H1 (cell line): ENCODE results near the gene SRF. TPM values are rescaled to one million over a fixed set of nuclear protein-coding genes. Genes with fewer than 3 reads are reported as not detected.

Source experiments
- CTCF ChIA-PET: fragments of 300-600 bp; sonication (Branson Sonifier 250); formaldehyde crosslinking; loops from one replicate; lab custom pipeline; 2021; ENCODE audit not compliant: partially characterized antibody; lab: Charles Lee
- POLR2A ChIA-PET: fragments of 300-600 bp; sonication (Branson Sonifier 250); formaldehyde crosslinking; loops from one replicate; lab custom pipeline; 2021; ENCODE audit warnings: inconsistent platforms; ENCODE audit not compliant: partially characterized antibody; lab: Charles Lee
- DNase-seq, 2 experiments: peaks; one replicate each; pipeline versions ENCODE4 v3.0.0 to v3.0.0-alpha.2; 2010 to 2022; ENCODE audit warnings: low spot score in 2 of 2, low read depth in 1 of 2, mixed read lengths in 1 of 2
- FAIRE-seq: peaks from 2 replicates; lab custom pipeline; 2011; peaks lifted over from hg19 to GRCh38; lab: Jason Lieb, UNC
- H2AFZ ChIP-seq: 2 replicates; pipeline ENCODE4 v1.8.1; 2012; ENCODE audit warnings: low read length, inconsistent platforms
- H2AK5ac ChIP-seq: 2 replicates; pipeline ENCODE4 v1.6.1; 2013; ENCODE audit warnings: low read depth, low read length
- H2BK120ac ChIP-seq: replicated peaks from 2 replicates; pipeline ENCODE3; 2013; ENCODE audit warnings: low read depth, low read length, inconsistent platforms
- H2BK12ac ChIP-seq: 2 replicates; pipeline ENCODE4 v1.6.1; 2013; ENCODE audit warnings: low read depth, low read length
- H2BK15ac ChIP-seq: 2 replicates; pipeline ENCODE4 v1.6.1; 2013; ENCODE audit warnings: low read length
- H2BK20ac ChIP-seq: 2 replicates; pipeline ENCODE4 v1.6.1; 2013; ENCODE audit warnings: low read length
- H2BK5ac ChIP-seq: 2 replicates; pipeline ENCODE4 v1.6.1; 2013; ENCODE audit warnings: low read depth, low read length
- H3K14ac ChIP-seq: 2 replicates; pipeline ENCODE4 v1.6.1; 2013; ENCODE audit warnings: inconsistent platforms; ENCODE audit not compliant: insufficient read length
- H3K18ac ChIP-seq: 2 replicates; pipeline ENCODE4 v1.6.1; 2013; ENCODE audit warnings: low read length; ENCODE audit errors: extremely low read depth
- H3K23ac ChIP-seq: 2 replicates; pipeline ENCODE4 v1.6.1; 2013; ENCODE audit warnings: inconsistent platforms; ENCODE audit not compliant: insufficient read length
- H3K23me2 ChIP-seq: 2 replicates; pipeline ENCODE4 v1.6.1; 2013; ENCODE audit warnings: low read depth, low read length
- H3K27ac ChIP-seq: 2 replicates; pipeline ENCODE4 v1.6.1; 2011; ENCODE audit warnings: low read depth, low read length, inconsistent platforms
- H3K27me3 ChIP-seq, 4 experiments: replicated peaks in 1 of 4; 1 replicate in 1 of 4; 2 replicates in 3 of 4; pipeline versions ENCODE4 v1.6.1 to v1.8.1; 2011 to 2013; ENCODE audit warnings: low read length in 3 of 4, mild to moderate bottlenecking in 3 of 4, inconsistent platforms in 2 of 4, mixed read lengths in 2 of 4, moderate library complexity in 1 of 4; ENCODE audit not compliant: control insufficient read depth in 3 of 4, insufficient read depth in 3 of 4; ENCODE audit errors: extremely low read depth in 1 of 4
- H3K36me3 ChIP-seq, 4 experiments: 2 replicates each; pipeline versions ENCODE4 v1.6.1 to v1.8.1; 2011 to 2013; ENCODE audit warnings: mild to moderate bottlenecking in 4 of 4, low read length in 3 of 4, moderate library complexity in 2 of 4, control low read depth in 1 of 4, inconsistent platforms in 1 of 4; ENCODE audit not compliant: insufficient read depth in 4 of 4, control insufficient read depth in 2 of 4
- H3K4ac ChIP-seq: replicated peaks from 2 replicates; pipeline ENCODE3; 2013; ENCODE audit warnings: low read length, low read depth, mixed read lengths, inconsistent platforms; ENCODE audit not compliant: insufficient read length
- H3K4me1 ChIP-seq, 4 experiments: replicated peaks in 1 of 4; 1 replicate in 1 of 4; 2 replicates in 3 of 4; pipeline versions ENCODE4 v1.6.1 to v1.8.1; 2011 to 2013; ENCODE audit warnings: low read length in 3 of 4, inconsistent platforms in 2 of 4, mixed read lengths in 1 of 4; ENCODE audit not compliant: insufficient read depth in 4 of 4, control insufficient read depth in 3 of 4
- H3K4me2 ChIP-seq, 2 experiments: 2 replicates each; pipeline versions ENCODE4 v1.6.1 to v1.8.1; 2011 to 2013; ENCODE audit warnings: low read depth in 2 of 2, low read length in 2 of 2, control low read depth in 1 of 2, inconsistent platforms in 1 of 2, mild to moderate bottlenecking in 1 of 2; ENCODE audit not compliant: insufficient read depth in 1 of 2
- H3K4me3 ChIP-seq, 4 experiments: fragments of 200-600, 300-600 bp in 1 of 4; sonication (generic), shearing (Covaris generic), sonication (Bioruptor Twin) in 1 of 4; 2 replicates each; pipeline versions ENCODE4 v1.5.1 to v1.8.1; 2011 to 2016; ENCODE audit warnings: low read length in 4 of 4, low read depth in 3 of 4, control low read depth in 2 of 4, inconsistent platforms in 2 of 4, mild to moderate bottlenecking in 2 of 4, mixed read lengths in 1 of 4, moderate library complexity in 1 of 4; ENCODE audit not compliant: insufficient read depth in 2 of 4; ENCODE audit errors: extremely low read depth in 1 of 4
- H3K56ac ChIP-seq: replicated peaks from 2 replicates; pipeline ENCODE3; 2013; ENCODE audit warnings: low read depth, mild to moderate bottlenecking, mixed read lengths, low read length, inconsistent platforms; ENCODE audit not compliant: insufficient read length
- H3K79me1 ChIP-seq: 2 replicates; pipeline ENCODE4 v1.6.1; 2013; ENCODE audit warnings: low read depth, low read length, control low read depth
- H3K79me2 ChIP-seq, 2 experiments: 2 replicates each; pipeline versions ENCODE4 v1.6.1 to v1.8.1; 2012 to 2013; ENCODE audit warnings: low read length in 2 of 2, mild to moderate bottlenecking in 2 of 2, inconsistent platforms in 1 of 2; ENCODE audit not compliant: insufficient read depth in 2 of 2, control insufficient read depth in 1 of 2
- H3K9ac ChIP-seq, 4 experiments: replicated peaks in 1 of 4; 1 replicate in 1 of 4; 2 replicates in 3 of 4; pipeline versions ENCODE4 v1.6.1 to v1.8.1; 2011 to 2013; ENCODE audit warnings: low read depth in 3 of 4, low read length in 3 of 4, control low read depth in 2 of 4, mild to moderate bottlenecking in 2 of 4, moderate library complexity in 2 of 4, inconsistent platforms in 1 of 4; ENCODE audit errors: extremely low read depth in 1 of 4
- H3K9me3 ChIP-seq, 2 experiments: 2 replicates each; pipeline versions ENCODE4 v1.6.1 to v1.8.1; 2012 to 2013; ENCODE audit warnings: mild to moderate bottlenecking in 2 of 2, moderate library complexity in 2 of 2, control low read depth in 1 of 2, inconsistent platforms in 1 of 2, low read depth in 1 of 2, low read length in 1 of 2, mixed read lengths in 1 of 2; ENCODE audit not compliant: insufficient read depth in 2 of 2
- H4K20me1 ChIP-seq, 2 experiments: replicated peaks in 1 of 2; 2 replicates each; pipeline versions ENCODE3 to v1.8.1; 2011 to 2013; ENCODE audit warnings: inconsistent platforms in 2 of 2, low read length in 2 of 2, mild to moderate bottlenecking in 1 of 2; ENCODE audit not compliant: insufficient read depth in 2 of 2, control insufficient read depth in 1 of 2
- H4K5ac ChIP-seq: 2 replicates; pipeline ENCODE4 v1.6.1; 2013; ENCODE audit warnings: low read length, low read depth, mixed read lengths, inconsistent platforms; ENCODE audit not compliant: insufficient read length
- H4K8ac ChIP-seq: 2 replicates; pipeline ENCODE4 v1.8.0; 2013; ENCODE audit warnings: mild to moderate bottlenecking, moderate library complexity, low read length, inconsistent platforms; ENCODE audit not compliant: insufficient read depth; ENCODE audit errors: extremely low read depth
- H4K91ac ChIP-seq: replicated peaks from 2 replicates; pipeline ENCODE3; 2013; ENCODE audit warnings: low read length, mixed read lengths, inconsistent platforms; ENCODE audit not compliant: insufficient read length
- CHD1 ChIP-seq: IDR thresholded peaks from 2 replicates; pipeline ENCODE4 v1.6.1; 2012; ENCODE audit warnings: low read depth, low read length, improper control_type of control experiment
- FOSL1 ChIP-seq: IDR thresholded peaks from 2 replicates; pipeline ENCODE4 v1.6.1; 2011; ENCODE audit warnings: mild to moderate bottlenecking, low read depth, low read length, moderate library complexity; ENCODE audit not compliant: insufficient read depth
- HDAC6 ChIP-seq: IDR thresholded peaks from one replicate; pipeline ENCODE4 v1.7.1; 2012; ENCODE audit warnings: low read depth, mild to moderate bottlenecking, inconsistent platforms, low read length, moderate library complexity
- JUN ChIP-seq: IDR thresholded peaks from 2 replicates; pipeline ENCODE4 v1.6.1; 2011; ENCODE audit warnings: low read depth, mild to moderate bottlenecking, improper control_type of control experiment, low read length
- RXRA ChIP-seq: IDR thresholded peaks from 2 replicates; pipeline ENCODE4 v1.6.1; 2011; ENCODE audit warnings: low read depth, mild to moderate bottlenecking, low read length, moderate library complexity; ENCODE audit not compliant: insufficient read depth
- SP2 ChIP-seq: IDR thresholded peaks from 2 replicates; pipeline ENCODE4 v1.6.1; 2012; ENCODE audit warnings: mild to moderate bottlenecking, low read length, inconsistent platforms
- SRF ChIP-seq: IDR thresholded peaks from 2 replicates; pipeline ENCODE4 v1.6.1; 2011; ENCODE audit warnings: mild to moderate bottlenecking, low read depth, low read length, moderate library complexity
- ZNF274 ChIP-seq: IDR thresholded peaks from 2 replicates; pipeline ENCODE4 v1.7.0; 2012; ENCODE audit warnings: low read length, borderline replicate concordance; ENCODE audit errors: extremely low read depth
- WGBS, 2 experiments: shearing (Covaris generic) in 1 of 2; methylation state at CpG; one replicate each; pipeline versions ENCODE4 v1.1.6 to v1.1.7; 2013 to 2015; ENCODE audit warnings: low lambda C conversion rate in 2 of 2, mixed read lengths in 2 of 2, inconsistent platforms in 1 of 2, low coverage in 1 of 2, missing lambda C conversion rate in 1 of 2; ENCODE audit not compliant: insufficient replicate concordance in 2 of 2, insufficient coverage in 1 of 2, insufficient read length in 1 of 2; ENCODE audit errors: extremely low coverage in 1 of 2, missing lambda C conversion rate in 1 of 2; 5-methylcytosine and 5-hydroxymethylcytosine counted together
- polyA plus RNA-seq, 7 experiments: library from polyadenylated mRNA; depleted of rRNA in 3 of 7; stranded (reverse) in 5 of 7; unstranded in 2 of 7; fragments of >200 nt in 5 of 7; fragments of 200-250 nt in 2 of 7; gene quantifications; 1 replicate in 5 of 7; 2 replicates in 1 of 7; 4 replicates in 1 of 7; pipeline versions ENCODE4 v1.2.1 to v1.2.3, GENCODE V29; 2011 to 2013; ENCODE audit warnings: missing spikeins in 2 of 7, mixed read lengths in 2 of 7
- total RNA-seq: library from RNA; stranded (reverse); fragmentation: NEBNext Ultra II Directional; extraction: Animal tissue kit (Norgen Biotek cat#: 25700); gene quantifications from 2 replicates; pipeline ENCODE4 v1.2.1, GENCODE V29; 2021

Gene SRF
- total and polyA plus RNA-seq, 2 of the 8 experiments (the other 6 are each of a cell fraction or from before 2014, with no cell fraction given), result 49.0 to 69.5 TPM

DNA sequence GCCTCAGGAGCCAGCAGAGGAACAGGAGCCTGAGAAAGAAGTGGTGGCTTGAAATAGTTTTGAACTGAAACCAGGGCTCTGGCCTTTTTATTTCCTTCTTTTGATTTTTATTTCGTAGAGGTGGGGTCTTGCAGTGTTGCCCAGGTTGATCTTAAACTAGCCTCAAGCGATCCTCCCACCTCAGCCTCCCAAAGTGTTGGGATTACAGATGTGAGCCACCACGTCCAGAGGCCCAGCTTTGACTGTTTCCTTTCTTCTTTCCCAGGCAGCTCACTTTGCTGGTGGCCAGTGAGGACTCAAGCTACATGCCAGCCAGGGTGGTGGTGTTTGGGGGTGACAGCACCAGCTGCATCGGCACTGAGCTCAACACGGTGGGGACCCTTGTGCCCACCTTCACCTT lies 31.4 kb downstream of the SRF start:
- no peak overlapping the region for H2BK120ac ChIP-seq
- DNase-seq (no peak), FAIRE-seq (no peak)
- ChIA-PET CTCF (interaction anchor here (0.6 kb wide), 1 partner anchor 239 kb away, joined by 3 read pairs; no protein-coding TSS in a partner anchor), POLR2A (interaction anchor here (1.2 to 2.1 kb wide), 5 partner anchors 20 to 27 kb away, joined by 3 to 10 read pairs (median 4); partner anchors contain the start of gene CUL9)
- H3K36me3 ChIP-seq, result no peaks in the 10 kb centered on the region
- no peak overlapping the region for H3K4me2 ChIP-seq
- 87% methylated on average over 5 of the region's 5 CpGs; no CpG with 5 or more reads in 1 of the 2 experiments for WGBS, 2 experiments
- H2BK15ac ChIP-seq, result no peak overlapping the region
- H3K23ac ChIP-seq, result no peak overlapping the region
- H4K8ac ChIP-seq, result no peak overlapping the region
- H3K23me2 ChIP-seq, result no peaks in the 10 kb centered on the region; the same call in 1 of the 2 replicates
- H2BK5ac ChIP-seq, result no peak overlapping the region
- H3K27ac ChIP-seq, result no peak overlapping the region
- no peaks in the 10 kb centered on the region for H3K79me1 ChIP-seq
- H3K4ac ChIP-seq, result no peak overlapping the region
- H2BK20ac ChIP-seq, result no peak overlapping the region
- no peak overlapping the region for H2AFZ ChIP-seq
- no peaks in the 10 kb centered on the region for H3K27me3 ChIP-seq
- H3K18ac ChIP-seq, result no peak overlapping the region
- H3K79me2 ChIP-seq, result no peaks in the 10 kb centered on the region
- H3K4me3 ChIP-seq, result no peak overlapping the region
- TF ChIP-seq SRF (no peak), RXRA (no peak), HDAC6 (no peak), SP2 (no peak), FOSL1 (no peak), JUN (no peak), ZNF274 (no peak), CHD1 (no peak)
- H3K9me3 ChIP-seq, result no peaks in the 10 kb centered on the region
- no peak overlapping the region for H4K91ac ChIP-seq
- H2BK12ac ChIP-seq, result 0 out of 2 replicates have a peak overlapping the region, but pooled peaks have one; percentile 23
- H3K4me1 ChIP-seq, result no peaks in the 10 kb centered on the region
- no peak overlapping the region for H4K5ac ChIP-seq
- no peak overlapping the region for H3K56ac ChIP-seq
- H4K20me1 ChIP-seq, result no peaks in the 10 kb centered on the region
- no peak overlapping the region for H3K14ac ChIP-seq
- H2AK5ac ChIP-seq, result 0 out of 2 replicates have a peak overlapping the region, but pooled peaks have one; percentile 39
- no peak overlapping the region for H3K9ac ChIP-seq
